Osteoblast (primary cell): ENCODE results near the gene LRRN4. TPM values are rescaled to one million over a fixed set of nuclear protein-coding genes. Genes with fewer than 3 reads are reported as not detected.

Experiments
- DNase-seq: peaks from one replicate; pipeline ENCODE4 v3.0.0; 2011; ENCODE audit warnings: low spot score, mixed read lengths; ENCODE audit not compliant: insufficient read length; ENCODE audit errors: missing footprints
- H2AFZ ChIP-seq: 2 replicates; pipeline ENCODE4 v1.6.0; 2011; ENCODE audit warnings: mild to moderate bottlenecking, low read length
- H3K27ac ChIP-seq: 2 replicates; pipeline ENCODE4 v1.5.1; 2011; ENCODE audit warnings: mild to moderate bottlenecking, low read depth, low read length, moderate library complexity
- H3K27me3 ChIP-seq: 2 replicates; pipeline ENCODE4 v1.6.0; 2012; ENCODE audit warnings: mild to moderate bottlenecking, control low read depth, inconsistent platforms, low read length, moderate library complexity; ENCODE audit not compliant: insufficient read depth
- H3K36me3 ChIP-seq: 2 replicates; pipeline ENCODE4 v1.5.1; 2011; ENCODE audit warnings: mild to moderate bottlenecking, low read length, control low read depth, moderate library complexity; ENCODE audit not compliant: insufficient read depth
- H3K4me1 ChIP-seq: 2 replicates; pipeline ENCODE4 v1.5.1; 2011; ENCODE audit warnings: mild to moderate bottlenecking, low read length, control low read depth, moderate library complexity; ENCODE audit not compliant: insufficient read depth
- H3K4me2 ChIP-seq: 2 replicates; pipeline ENCODE4 v1.6.0; 2011; ENCODE audit warnings: mild to moderate bottlenecking, low read length; ENCODE audit not compliant: insufficient read depth
- H3K4me3 ChIP-seq: fragments of 200-600 bp; sonication (generic); 3 replicates; pipeline ENCODE4 v1.5.1; 2012; ENCODE audit warnings: mild to moderate bottlenecking, low read length, inconsistent platforms; ENCODE audit not compliant: insufficient read depth
- H3K79me2 ChIP-seq: 2 replicates; pipeline ENCODE4 v1.6.0; 2012; ENCODE audit warnings: mild to moderate bottlenecking, low read length, control low read depth, inconsistent platforms; ENCODE audit not compliant: insufficient read depth
- H3K9me3 ChIP-seq: 2 replicates; pipeline ENCODE4 v1.5.1; 2011; ENCODE audit warnings: low read depth, low read length, control low read depth
- H4K20me1 ChIP-seq: 2 replicates; pipeline ENCODE4 v1.6.0; 2012; ENCODE audit warnings: mild to moderate bottlenecking, low read length, control low read depth; ENCODE audit not compliant: insufficient read depth
- CTCF ChIP-seq: IDR thresholded peaks from 2 replicates; pipeline ENCODE4 v1.5.1; 2011; ENCODE audit warnings: mild to moderate bottlenecking, low read depth, low read length, moderate library complexity; ENCODE audit errors: extremely low read depth
- total RNA-seq: library from RNA; depleted of rRNA; stranded (reverse); fragments of >200 nt; gene quantifications from 2 replicates; pipeline ENCODE4 v1.2.3, GENCODE V29; 2012

Gene LRRN4
- total RNA-seq, 1 donor, result not detected

- Histone ChIP-seq H3K36me3 (peaks cover 34% of the 10 kb centered on the region), H2AFZ (no peak overlapping the region), H3K4me1 (peaks cover 4% of the 10 kb centered on the region), H4K20me1 (peaks cover 21% of the 10 kb centered on the region), H3K27ac (no peak overlapping the region), H3K27me3 (no peaks in the 10 kb centered on the region), H3K4me2 (no peak overlapping the region), H3K79me2 (peaks cover 52% of the 10 kb centered on the region), H3K9me3 (peaks cover 6% of the 10 kb centered on the region), H3K4me3 (no peak overlapping the region)
- no peak for TF ChIP-seq CTCF
- DNase-seq, result no peak
Observed at GRCh38 chr20:6029538-6029937, 24.3 kb downstream of the LRRN4 start.

- H4K20me1 ChIP-seq, result peaks cover 14% of the 10 kb centered on the region
- peaks cover 57% of the 10 kb centered on the region for H3K79me2 ChIP-seq
- H3K4me1 ChIP-seq, result no peaks in the 10 kb centered on the region
Observed at GRCh38 chr20:6028818-6029217, 25.0 kb downstream of the LRRN4 start.

GRCh38 chr20:6026051-6026450, 27.8 kb downstream of the LRRN4 start:
- TF ChIP-seq CTCF, result no peak
- no peak overlapping the region for H2AFZ ChIP-seq
- peaks cover 61% of the 10 kb centered on the region for H3K79me2 ChIP-seq
- DNase-seq, result no peak
- no peaks in the 10 kb centered on the region for H3K27me3 ChIP-seq
- no peak overlapping the region for H3K4me2 ChIP-seq
- peaks cover 35% of the 10 kb centered on the region for H3K36me3 ChIP-seq
- H3K27ac ChIP-seq, result no peak overlapping the region
- H3K4me1 ChIP-seq, result no peaks in the 10 kb centered on the region
- peaks cover 12% of the 10 kb centered on the region for H4K20me1 ChIP-seq
- H3K4me3 ChIP-seq, result no peak overlapping the region
- H3K9me3 ChIP-seq, result peaks cover 7% of the 10 kb centered on the region

More at GRCh38 chr20:6028818-6029217, 25.0 kb downstream of the LRRN4 start:
- no peak overlapping the region for H3K27ac ChIP-seq
- H3K27me3 ChIP-seq, result no peaks in the 10 kb centered on the region
- no peak for TF ChIP-seq CTCF
- no peak overlapping the region for H3K4me3 ChIP-seq
- peaks cover 34% of the 10 kb centered on the region for H3K36me3 ChIP-seq
- no peak overlapping the region for H3K4me2 ChIP-seq
- no peak for DNase-seq
- peaks cover 7% of the 10 kb centered on the region for H3K9me3 ChIP-seq
- no peak overlapping the region for H2AFZ ChIP-seq

GRCh38 chr20:6024768-6025167, 29.1 kb downstream of the LRRN4 start:
- Histone ChIP-seq H3K9me3 (peaks cover 7% of the 10 kb centered on the region), H2AFZ (no peak overlapping the region), H3K4me1 (no peaks in the 10 kb centered on the region), H3K4me2 (no peak overlapping the region), H3K4me3 (no peak overlapping the region), H3K27ac (no peak overlapping the region), H3K27me3 (no peaks in the 10 kb centered on the region), H3K79me2 (peaks cover 65% of the 10 kb centered on the region), H3K36me3 (peaks cover 35% of the 10 kb centered on the region), H4K20me1 (peaks cover 12% of the 10 kb centered on the region)
- no peak for TF ChIP-seq CTCF
- no peak for DNase-seq
